ENCODE data around the gene GABBR2.

The GABBR2 gene

GRCh38 chr9:98315551-98316060 is 393.1 kb downstream of the GABBR2 start:
- H3K36me3 Mint-ChIP-seq (ENCODE audit: low read depth), result no peaks in the 10 kb centered on the region
- TF ChIP-seq CTCF (IDR thresholded peaks at IDR 0.05; ENCODE audit: unreplicated experiment in 3 of 3), result peak; percentile 90 to 92 (median 91)
- peaks cover 19% of the 10 kb centered on the region for H3K27me3 Mint-ChIP-seq (ENCODE audit: low read depth)
- H3K4me1 Mint-ChIP-seq, result no peaks in the 10 kb centered on the region
- H3K27ac Mint-ChIP-seq, result no peak overlapping the region
- no peaks in the 10 kb centered on the region for H3K9me3 Mint-ChIP-seq
- no peak overlapping the region for H3K4me3 Mint-ChIP-seq

- Mint-ChIP-seq H3K27ac (no peak overlapping the region), H3K36me3 (ENCODE audit: low read depth) (no peaks in the 10 kb centered on the region), H3K9me3 (no peaks in the 10 kb centered on the region), H3K4me3 (no peak overlapping the region), H3K27me3 (ENCODE audit: low read depth) (peaks cover 19% of the 10 kb centered on the region), H3K4me1 (no peaks in the 10 kb centered on the region)
- TF ChIP-seq CTCF (IDR thresholded peaks at IDR 0.05; ENCODE audit: unreplicated experiment in 3 of 3), result no peak
Measured at GRCh38 chr9:98315067-98315453, 393.7 kb downstream of the GABBR2 start.

- H3K36me3 Mint-ChIP-seq (ENCODE audit: low read depth), result no peaks in the 10 kb centered on the region
Measured at GRCh38 chr9:98314381-98315066, 394.2 kb downstream of the GABBR2 start.

GRCh38 chr9:98312365-98312764 is 396.4 kb downstream of the GABBR2 start:
- Mint-ChIP-seq H3K36me3 (ENCODE audit: low read depth) (no peaks in the 10 kb centered on the region), H3K4me1 (no peaks in the 10 kb centered on the region), H3K27ac (no peak overlapping the region), H3K4me3 (no peak overlapping the region), H3K27me3 (ENCODE audit: low read depth) (peaks cover 6% of the 10 kb centered on the region), H3K9me3 (no peaks in the 10 kb centered on the region)
- no peak for TF ChIP-seq CTCF (IDR thresholded peaks at IDR 0.05; ENCODE audit: unreplicated experiment in 3 of 3)

More at GRCh38 chr9:98314381-98315066, 394.2 kb downstream of the GABBR2 start:
- Mint-ChIP-seq H3K4me1 (no peaks in the 10 kb centered on the region), H3K27me3 (ENCODE audit: low read depth) (peaks cover 19% of the 10 kb centered on the region), H3K27ac (no peak overlapping the region), H3K9me3 (no peaks in the 10 kb centered on the region), H3K4me3 (no peak overlapping the region)
- TF ChIP-seq CTCF (IDR thresholded peaks at IDR 0.05; ENCODE audit: unreplicated experiment in 3 of 3), result no peak

- no peak overlapping the region for H3K27ac Mint-ChIP-seq
- H3K4me3 Mint-ChIP-seq, result no peak overlapping the region
- TF ChIP-seq CTCF (IDR thresholded peaks at IDR 0.05; ENCODE audit: unreplicated experiment in 3 of 3), result no peak
- no peaks in the 10 kb centered on the region for H3K36me3 Mint-ChIP-seq (ENCODE audit: low read depth)
- H3K27me3 Mint-ChIP-seq (ENCODE audit: low read depth), result peaks cover 9% of the 10 kb centered on the region
- peaks cover 7% of the 10 kb centered on the region for H3K4me1 Mint-ChIP-seq
- no peaks in the 10 kb centered on the region for H3K9me3 Mint-ChIP-seq
Measured at GRCh38 chr9:98311541-98311940, 397.2 kb downstream of the GABBR2 start.
